IPS DF 4.7 (cell line): ENCODE data around the gene EEFSEC.

Source experiments
- DNase-seq: peaks from one replicate; pipeline ENCODE4 v3.0.0-alpha.2; 2013; ENCODE audit warnings: low spot score; ENCODE audit errors: extremely low read depth

The EEFSEC gene

GRCh38 chr3:128366652-128367051 lies 213.4 kb downstream of the EEFSEC start:
- no peak for DNase-seq

- no peak for DNase-seq
These were observed 213.9 kb downstream of the EEFSEC start for GRCh38 chr3:128367221-128367620.

DNA sequence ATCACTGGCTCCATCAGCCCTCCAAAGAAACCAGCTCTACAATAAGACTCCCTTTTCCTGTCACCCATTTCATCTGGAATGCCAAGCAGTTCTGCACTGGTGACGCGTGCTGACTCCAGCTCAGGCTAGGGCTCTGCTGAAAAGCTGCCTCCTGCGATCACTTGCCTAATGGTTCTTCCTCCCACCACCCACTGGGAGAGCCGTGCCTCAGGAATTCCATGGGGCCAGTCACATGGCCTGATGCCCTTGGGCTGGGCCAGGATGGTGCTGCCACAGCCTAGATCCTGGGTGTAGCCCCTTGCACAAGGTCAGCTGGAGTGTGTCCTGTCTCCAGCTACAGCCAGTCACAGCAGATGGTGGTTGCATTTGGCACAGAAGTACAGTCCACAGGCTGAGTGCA lies 214.5 kb downstream of the EEFSEC start:
- DNase-seq = no peak

- no peak for DNase-seq
These were observed 215.3 kb downstream of the EEFSEC start for GRCh38 chr3:128368626-128369025.

DNA sequence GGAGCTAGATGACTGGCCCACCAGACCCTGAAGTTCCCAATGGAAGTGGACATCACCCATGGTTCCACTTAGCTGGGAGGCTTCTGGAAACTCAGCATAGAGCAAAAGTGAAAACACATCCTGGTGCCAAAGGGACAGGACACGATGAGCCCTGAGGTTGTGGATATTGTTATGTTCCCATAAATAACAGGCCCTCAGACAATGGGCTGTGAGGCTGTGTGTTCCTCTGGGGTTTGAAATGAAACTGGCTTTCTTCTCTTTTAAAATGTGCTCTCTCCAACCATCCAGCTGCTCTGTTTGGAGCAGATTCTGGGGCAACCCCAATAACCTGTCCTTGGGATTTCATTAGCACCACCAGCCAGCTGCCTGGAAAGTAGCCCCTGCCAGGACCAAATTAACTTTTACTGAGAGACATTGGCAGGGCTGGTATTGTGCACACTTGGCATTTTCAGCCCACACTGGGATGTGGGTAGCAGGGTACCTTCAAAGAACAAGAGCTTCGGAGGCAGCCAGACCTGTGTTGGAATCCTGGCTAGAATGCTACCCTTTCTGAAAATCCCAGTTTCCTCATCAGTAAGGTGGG lies 215.9 kb downstream of the EEFSEC start:
- DNase-seq = no peak

- no peak for DNase-seq
These were observed 216.8 kb downstream of the EEFSEC start for GRCh38 chr3:128369881-128370642.

DNA sequence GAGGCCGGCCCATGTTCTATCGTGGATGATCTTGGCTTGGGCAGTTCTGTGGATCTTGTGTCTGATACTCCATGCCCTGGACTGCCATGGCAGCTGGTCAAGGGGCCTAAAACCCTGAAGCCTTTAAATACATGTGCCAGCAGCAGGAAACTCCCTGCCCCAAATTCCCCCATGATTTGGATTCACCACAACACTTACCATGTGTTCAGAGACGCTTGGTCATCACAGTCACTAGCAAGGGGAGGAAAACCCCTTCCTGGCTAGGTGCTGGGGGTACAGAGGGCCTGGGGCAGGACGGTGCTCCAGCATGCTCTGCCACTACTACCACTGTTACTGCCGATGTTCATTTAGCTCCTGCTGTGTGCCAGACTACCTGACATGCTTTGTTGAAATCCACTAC lies 219.0 kb downstream of the EEFSEC start:
- no peak for DNase-seq

- no peak for DNase-seq
These were observed 219.6 kb downstream of the EEFSEC start for GRCh38 chr3:128372707-128373533.

GRCh38 chr3:128374746-128375445 lies 221.6 kb downstream of the EEFSEC start:
- DNase-seq = no peak

GRCh38 chr3:128376516-128376915 lies 223.2 kb downstream of the EEFSEC start:
- no peak for DNase-seq

DNA sequence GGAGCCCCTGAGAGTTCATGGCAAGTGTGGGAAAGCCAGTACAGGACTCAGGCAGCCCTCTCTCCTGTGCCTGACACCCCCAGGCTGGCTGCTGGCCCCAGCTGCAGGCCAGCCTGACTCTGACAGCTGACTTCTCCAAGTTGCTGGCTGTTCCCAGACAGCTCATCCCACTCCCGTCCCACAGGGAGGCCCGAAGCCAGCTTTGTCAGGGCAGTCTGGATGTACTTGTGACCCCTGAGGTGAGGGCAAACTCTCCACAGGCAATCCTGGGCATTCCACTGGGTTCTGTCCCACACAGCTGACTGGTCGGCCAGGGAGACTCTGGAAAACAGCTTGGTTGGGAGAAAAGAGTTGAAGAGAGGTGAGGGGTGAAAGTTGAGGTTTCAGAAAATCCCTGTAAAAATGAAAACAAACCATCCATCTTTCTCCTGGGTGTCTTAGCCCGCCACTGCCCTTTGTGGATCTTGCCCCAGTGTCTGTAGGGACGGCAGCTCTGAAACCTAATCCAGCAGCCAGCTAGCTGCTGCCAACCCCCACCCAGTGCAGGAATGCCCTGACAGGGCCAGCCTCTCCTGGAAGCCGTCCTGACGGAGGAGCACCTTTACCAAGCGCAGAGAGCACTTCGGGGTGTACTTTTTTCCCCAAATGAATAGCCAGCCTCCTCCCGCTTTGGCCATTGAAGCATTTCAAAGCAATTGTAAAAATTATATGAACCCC lies 225.5 kb downstream of the EEFSEC start:
- no peak for DNase-seq

GRCh38 chr3:128379367-128380160 lies 226.3 kb downstream of the EEFSEC start:
- no peak for DNase-seq

DNA sequence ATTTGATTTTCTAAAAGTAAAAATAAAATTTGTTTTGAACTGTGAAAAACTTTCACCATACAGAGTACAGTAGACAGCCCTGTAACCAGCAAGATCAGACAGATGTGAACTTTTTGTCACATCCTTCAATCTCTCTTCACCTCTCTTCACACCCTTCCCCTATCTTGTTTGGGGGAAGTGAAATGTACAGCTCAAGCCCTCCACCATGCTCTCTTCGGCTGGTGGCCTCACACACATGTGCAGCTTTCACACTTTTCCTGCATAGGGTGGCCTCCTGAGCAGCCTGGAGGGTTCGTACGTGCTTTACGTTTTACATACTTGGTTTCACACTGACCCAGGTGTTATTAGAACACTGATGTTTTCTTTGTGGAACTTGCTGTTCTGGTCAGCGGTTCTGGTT lies 227.0 kb downstream of the EEFSEC start:
- no peak for DNase-seq

DNA sequence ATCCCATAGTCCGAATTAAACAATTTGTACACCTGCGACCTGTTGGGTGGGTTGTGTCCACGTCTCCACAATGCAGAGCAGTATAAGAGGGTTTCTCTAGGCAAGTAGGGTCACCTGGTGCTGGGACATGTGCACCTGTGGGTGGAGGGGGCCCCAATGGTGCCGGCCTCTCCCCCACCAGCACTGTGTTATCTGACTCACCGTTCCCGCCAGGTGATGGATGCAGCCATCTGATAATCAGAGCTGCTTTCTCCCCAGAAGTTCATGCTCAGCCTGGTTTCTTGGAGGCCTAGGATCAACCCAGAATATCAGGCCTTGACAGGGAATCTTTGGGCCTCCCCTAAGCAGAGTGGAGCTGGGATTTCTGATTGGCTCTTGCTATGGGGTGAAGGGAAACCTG lies 227.4 kb downstream of the EEFSEC start:
- no peak for DNase-seq

GRCh38 chr3:128381609-128382008 lies 228.3 kb downstream of the EEFSEC start:
- no peak for DNase-seq

GRCh38 chr3:128382221-128382807 lies 229.0 kb downstream of the EEFSEC start:
- no peak for DNase-seq

GRCh38 chr3:128383316-128384235 lies 230.3 kb downstream of the EEFSEC start:
- no peak for DNase-seq

GRCh38 chr3:128385080-128385832 lies 232.0 kb downstream of the EEFSEC start:
- DNase-seq = no peak
